ENCODE results near the gene DACT3. TPM values are rescaled to one million over a fixed set of nuclear protein-coding genes. Genes with fewer than 3 reads are reported as not detected.
A peak's percentile ranks its signal among the peaks of the same experiment; 100 is the strongest.

The DACT3 gene
- total RNA-seq, 2 donors from 2014 or later, result 0.99 to 4.4 TPM

- Histone ChIP-seq H3K27ac (peak overlapping the region in 1 of 4 donors; percentile 29), H3K9me3 (no peaks in the 10 kb centered on the region), H3K4me1 (peaks cover 36% of the 10 kb centered on the region), H3K27me3 (no peaks in the 10 kb centered on the region), H3K4me3 (no peak overlapping the region), H3K36me3 (replicated peaks in 1 of 2; ENCODE audit: insufficient read depth in 1 of 2, low read depth in 2 of 2) (no peaks in the 10 kb centered on the region)
- WGBS, 2 donors, result 67 to 69% methylated on average over 20 to 32 of the region's 32 CpGs
- intact Hi-C loops (cut with DNase I), result no loop called here
- no peak for ATAC-seq
- TF ChIP-seq POLR2A (IDR thresholded peaks at IDR 0.05) (no peak), CTCF (IDR thresholded peaks at IDR 0.05) (no peak)
- no peak for DNase-seq
Measured at GRCh38 chr19:46621191-46622117, 39.5 kb downstream of the DACT3 start.

GRCh38 chr19:46620716-46621115, 40.3 kb downstream of the DACT3 start:
- DNase-seq, result no peak
- H3K4me3 ChIP-seq, result no peak overlapping the region

GRCh38 chr19:46620267-46620666, 40.7 kb downstream of the DACT3 start:
- DNase-seq (no peak), ATAC-seq (no peak)
- intact Hi-C loops (cut with DNase I), result no loop called here
- Histone ChIP-seq H3K27ac (peak overlapping the region in 1 of 4 donors; percentile 14), H3K27me3 (no peaks in the 10 kb centered on the region), H3K4me3 (no peak overlapping the region), H3K36me3 (replicated peaks in 1 of 2; ENCODE audit: insufficient read depth in 1 of 2, low read depth in 2 of 2) (no peaks in the 10 kb centered on the region), H3K4me1 (peaks cover 43% of the 10 kb centered on the region), H3K9me3 (no peaks in the 10 kb centered on the region)
- TF ChIP-seq CTCF (IDR thresholded peaks at IDR 0.05) (no peak), POLR2A (IDR thresholded peaks at IDR 0.05) (no peak)
- 95% methylated on average over 3 of the region's 3 CpGs for WGBS, 2 donors

More at GRCh38 chr19:46620716-46621115, 40.3 kb downstream of the DACT3 start:
- 64 to 83% methylated on average over 6 of the region's 6 CpGs for WGBS, 2 donors
- Histone ChIP-seq H3K27ac (no peak overlapping the region), H3K27me3 (no peaks in the 10 kb centered on the region), H3K4me1 (peaks cover 42% of the 10 kb centered on the region), H3K9me3 (no peaks in the 10 kb centered on the region), H3K36me3 (replicated peaks in 1 of 2; ENCODE audit: insufficient read depth in 1 of 2, low read depth in 2 of 2) (no peaks in the 10 kb centered on the region)
- no peak for ATAC-seq
- TF ChIP-seq CTCF (IDR thresholded peaks at IDR 0.05) (no peak), POLR2A (IDR thresholded peaks at IDR 0.05) (no peak)
- intact Hi-C loops (cut with DNase I), result no loop called here

GRCh38 chr19:46618670-46619231, 42.2 kb downstream of the DACT3 start:
- no peaks in the 10 kb centered on the region for H3K36me3 ChIP-seq (replicated peaks in 1 of 2; ENCODE audit: insufficient read depth in 1 of 2, low read depth in 2 of 2)
- intact Hi-C loops (cut with DNase I), result no loop called here
- no peaks in the 10 kb centered on the region for H3K9me3 ChIP-seq
- no peak overlapping the region for H3K4me3 ChIP-seq
- peaks cover 49% of the 10 kb centered on the region for H3K4me1 ChIP-seq
- H3K27ac ChIP-seq, result peak overlapping the region; percentile 52 to 92 (median 75)
- ATAC-seq (peak; percentile 86), DNase-seq (peak; percentile 78 to 92 (median 83))
- H3K27me3 ChIP-seq, result no peaks in the 10 kb centered on the region
- TF ChIP-seq POLR2A (IDR thresholded peaks at IDR 0.05), result no peak
- no peak for TF ChIP-seq CTCF (IDR thresholded peaks at IDR 0.05)
- 14 to 31% methylated on average over 9 of the region's 9 CpGs for WGBS, 2 donors
